IPS-NIHi7 (cell line): Measurements from ENCODE around the gene RNASE9.
A peak's percentile ranks its signal among the peaks of the same experiment; 100 is the strongest.
"Not testable (repeated sequence)": the region's sequence is repeated elsewhere in the genome, so short reads cannot be mapped to it uniquely, and the experiment has no call there.

ENCODE experiments used
- DNase-seq: peaks from one replicate; pipeline ENCODE4 v3.0.0; 2012; ENCODE audit warnings: mixed read lengths; ENCODE audit errors: extremely low spot score

RNASE9 gene

DNA sequence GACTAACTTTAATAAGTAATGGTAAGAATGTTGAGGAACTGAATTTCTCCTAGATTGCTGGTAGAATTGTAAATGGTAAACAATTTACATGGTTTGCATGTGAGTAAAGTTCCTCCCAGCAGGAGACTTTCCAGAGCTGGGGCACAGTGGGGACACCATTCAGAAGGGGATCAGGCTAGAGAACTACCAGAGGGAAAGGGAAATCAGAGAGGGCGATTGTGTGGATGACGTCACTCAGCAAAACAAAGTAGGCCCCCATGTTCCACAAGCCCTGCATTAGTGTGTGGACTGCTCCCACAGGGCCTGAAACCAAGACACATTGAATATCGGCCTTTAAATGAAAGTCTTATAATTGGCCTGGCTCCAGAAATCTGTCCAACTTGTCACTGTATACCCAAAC is 17.5 kb upstream of the RNASE9 start:
- DNase-seq: peak; percentile 76

GRCh38 chr14:20572382-20572990 is 11.6 kb upstream of the RNASE9 start:
- not testable (repeated sequence) for DNase-seq

DNA sequence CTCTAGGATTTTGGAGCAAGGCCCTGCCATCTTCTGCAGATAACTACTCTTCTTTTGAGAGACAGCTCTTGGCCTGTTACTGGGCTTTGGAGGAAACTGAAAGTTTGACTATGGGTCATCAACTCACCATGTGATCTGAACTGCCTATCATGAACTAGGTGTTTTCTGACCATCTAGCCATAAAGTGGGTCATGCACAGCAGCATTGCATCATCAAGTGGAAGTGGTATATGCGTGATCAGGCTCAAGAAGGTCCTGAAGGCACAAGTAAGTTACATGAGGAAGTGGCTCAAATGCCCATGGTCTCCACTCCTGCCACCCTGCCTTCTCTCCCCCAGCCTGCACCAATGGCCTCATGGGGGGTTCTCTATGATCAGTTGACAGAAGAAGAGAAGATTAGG is 9.9 kb upstream of the RNASE9 start:
- DNase-seq: not testable (repeated sequence)

DNA sequence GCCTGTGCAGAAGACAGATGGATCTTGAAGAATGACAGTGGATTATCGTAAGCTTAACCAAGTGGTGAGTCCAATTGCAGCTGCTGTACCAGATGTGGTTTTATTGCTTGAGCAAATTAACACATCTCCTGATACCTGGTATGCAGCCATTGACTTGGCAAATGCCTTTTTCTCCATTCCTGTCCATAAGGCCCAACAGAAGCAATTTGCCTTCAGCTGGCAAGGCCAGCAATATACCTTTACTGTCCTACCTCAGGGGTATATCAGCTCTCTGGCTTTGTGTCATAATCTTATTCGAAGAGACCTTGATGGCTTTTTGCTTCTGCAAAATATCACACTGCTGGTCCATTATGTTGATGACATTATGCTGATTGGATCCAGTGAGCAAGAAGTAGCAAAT is 9.0 kb upstream of the RNASE9 start:
- DNase-seq: not testable (repeated sequence)

GRCh38 chr14:20569066-20569465 is 8.2 kb upstream of the RNASE9 start:
- DNase-seq: no peak

DNA sequence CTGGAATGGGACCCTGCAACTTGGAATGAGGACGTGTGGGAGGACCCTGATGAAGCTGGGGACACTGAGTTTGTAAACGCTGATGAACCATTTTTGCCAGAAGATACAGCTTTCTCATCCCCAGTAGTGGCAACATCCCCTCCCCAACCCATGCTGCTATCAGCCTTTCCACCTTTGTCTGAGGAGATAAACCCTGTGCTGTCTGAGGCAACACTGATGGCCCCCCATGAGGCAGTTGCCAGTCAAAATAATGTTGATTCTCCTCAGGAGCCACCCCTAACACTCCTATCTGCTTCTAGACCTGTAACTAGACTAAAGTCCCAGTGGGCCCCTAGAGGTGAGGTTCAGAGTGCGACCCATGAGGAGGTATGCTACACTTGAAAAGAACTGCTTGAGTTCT is 7.5 kb upstream of the RNASE9 start:
- DNase-seq: no peak

DNA sequence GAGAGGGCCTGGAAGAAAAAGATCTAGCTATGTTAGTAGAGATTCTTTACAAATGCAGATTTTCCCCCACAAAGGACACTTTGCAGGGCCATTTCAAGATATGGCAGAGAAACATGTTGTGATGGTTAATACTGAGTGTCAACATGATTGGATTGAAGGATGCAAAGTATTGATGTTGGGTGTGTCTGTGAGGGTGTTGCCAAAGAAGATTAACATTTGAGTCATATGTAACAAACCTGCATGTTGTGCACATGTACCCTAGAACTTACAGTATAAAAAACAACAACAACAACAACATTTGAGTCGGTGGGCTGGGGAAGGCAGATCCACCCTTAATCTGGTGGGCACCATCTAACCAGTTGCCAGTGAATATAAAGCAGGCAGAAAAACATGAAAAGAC is 6.4 kb upstream of the RNASE9 start:
- not testable (repeated sequence) for DNase-seq

- no peak for DNase-seq
Measured at GRCh38 chr14:20564501-20564997, 3.7 kb upstream of the RNASE9 start.

DNA sequence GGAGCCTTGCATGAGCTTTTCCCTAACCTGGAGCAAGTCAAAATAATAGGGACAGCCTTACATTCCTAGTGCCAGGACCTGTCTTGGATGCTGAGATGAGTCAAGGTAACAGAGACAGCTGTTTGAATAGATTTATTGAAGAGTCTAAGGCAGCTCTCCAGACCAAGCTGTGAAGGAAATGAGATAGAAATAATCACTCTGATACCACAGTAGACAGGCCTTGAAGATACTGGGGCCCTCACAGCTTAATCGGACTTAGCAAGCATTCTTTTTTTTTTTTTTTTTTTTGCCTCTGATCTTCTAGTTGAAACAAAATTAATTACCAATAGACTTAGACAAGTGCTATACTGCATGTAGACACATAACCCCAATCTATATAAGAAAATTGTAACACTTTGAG is 3.1 kb upstream of the RNASE9 start:
- DNase-seq: no peak

GRCh38 chr14:20559461-20559904 is 1.4 kb downstream of the RNASE9 start:
- DNase-seq: peak; percentile 27

DNA sequence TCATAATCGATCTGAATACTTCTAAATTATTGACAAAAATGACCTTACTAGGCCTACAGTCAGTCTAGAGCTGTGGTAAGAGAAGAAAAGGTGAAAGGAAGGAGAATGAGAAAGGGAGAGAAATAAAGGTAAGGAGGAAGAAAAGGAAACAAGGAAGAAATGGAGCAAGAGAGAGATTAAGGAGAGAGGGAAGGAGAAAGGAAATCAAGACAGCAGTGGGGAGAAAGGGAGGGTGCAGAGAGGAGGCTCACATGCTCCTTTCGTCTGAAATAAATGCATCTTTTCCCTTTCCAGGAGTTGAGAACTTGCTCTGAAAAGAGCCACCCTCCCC is 3.7 kb downstream of the RNASE9 start:
- no peak for DNase-seq

DNA sequence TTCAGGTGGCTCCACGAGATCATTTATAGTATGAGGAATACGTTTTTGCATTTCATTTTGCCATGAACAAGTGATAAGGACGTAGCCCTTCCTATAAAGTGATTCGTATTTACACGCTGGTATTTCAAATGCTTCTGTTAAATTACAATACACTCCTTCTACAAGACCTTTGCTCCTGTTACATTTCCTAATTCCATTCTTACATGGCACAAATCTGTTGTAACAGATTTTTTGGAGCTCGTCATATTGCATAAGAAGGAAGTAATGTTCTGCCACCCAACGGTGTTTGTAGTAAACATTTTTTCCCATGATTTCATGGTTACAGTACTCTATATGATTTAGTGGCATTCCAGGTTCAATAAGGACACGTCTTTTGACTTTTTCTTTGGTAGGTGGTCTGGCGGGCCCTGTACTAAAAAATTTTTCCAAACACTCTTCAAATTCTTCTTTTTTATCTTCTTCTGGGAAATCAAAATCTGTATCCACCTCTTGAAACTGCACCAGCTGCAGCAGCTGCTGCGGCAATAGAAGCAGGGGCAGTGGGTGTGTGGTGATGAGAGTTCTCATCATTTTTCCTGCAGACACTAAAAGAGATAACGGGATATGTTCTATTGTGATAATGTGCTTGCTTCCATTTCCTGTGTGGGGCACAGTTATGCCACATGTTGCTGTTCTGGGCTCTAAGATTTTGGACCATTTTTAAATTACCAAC is 4.2 kb downstream of the RNASE9 start:
- no peak for DNase-seq

- no peak for DNase-seq
Measured at GRCh38 chr14:20555845-20556244, 5.0 kb downstream of the RNASE9 start.

DNA sequence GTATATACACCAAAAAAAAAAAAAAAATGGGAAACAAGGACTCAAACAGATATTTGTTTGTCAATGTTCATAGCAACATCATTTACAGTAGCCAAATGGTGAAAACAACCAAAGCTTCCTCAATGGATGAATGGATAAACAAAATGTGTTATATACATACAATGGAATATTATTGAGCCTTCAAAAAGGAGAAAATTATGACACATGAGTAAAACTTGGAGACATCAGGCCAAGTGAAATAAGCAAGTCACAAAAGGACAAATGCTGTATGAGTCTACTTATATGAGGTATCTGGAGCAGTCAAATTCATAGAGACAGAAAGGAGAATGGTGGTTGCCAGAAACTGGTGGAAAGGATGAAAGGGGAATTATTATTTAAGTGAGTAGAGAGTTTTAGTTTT is 7.8 kb downstream of the RNASE9 start:
- DNase-seq: no peak

DNA sequence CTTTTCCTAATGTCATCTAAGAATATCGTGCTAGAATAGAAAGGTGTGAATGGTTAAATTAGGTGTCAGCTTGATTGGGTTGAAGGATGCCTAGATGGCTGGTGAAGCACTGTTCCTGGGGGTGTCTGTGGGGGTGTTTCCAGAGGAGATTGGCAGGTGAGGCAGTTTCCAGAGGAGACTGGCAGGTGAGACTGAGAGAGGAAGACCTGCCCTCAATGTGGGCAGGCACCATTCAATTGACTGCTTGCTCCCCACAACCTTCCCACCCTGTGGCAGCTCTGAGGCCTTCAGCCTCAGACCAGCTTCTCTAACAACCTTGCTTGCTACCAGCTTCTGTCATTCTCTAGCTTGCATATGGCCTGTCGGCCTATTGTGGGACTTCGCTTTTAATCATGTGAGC is 9.2 kb downstream of the RNASE9 start:
- DNase-seq: no peak

- DNase-seq: no peak
Measured at GRCh38 chr14:20550926-20551325, 9.9 kb downstream of the RNASE9 start.

GRCh38 chr14:20548414-20549158 is 12.3 kb downstream of the RNASE9 start:
- DNase-seq: no peak

GRCh38 chr14:20546877-20547276 is 14.0 kb downstream of the RNASE9 start:
- no peak for DNase-seq

DNA sequence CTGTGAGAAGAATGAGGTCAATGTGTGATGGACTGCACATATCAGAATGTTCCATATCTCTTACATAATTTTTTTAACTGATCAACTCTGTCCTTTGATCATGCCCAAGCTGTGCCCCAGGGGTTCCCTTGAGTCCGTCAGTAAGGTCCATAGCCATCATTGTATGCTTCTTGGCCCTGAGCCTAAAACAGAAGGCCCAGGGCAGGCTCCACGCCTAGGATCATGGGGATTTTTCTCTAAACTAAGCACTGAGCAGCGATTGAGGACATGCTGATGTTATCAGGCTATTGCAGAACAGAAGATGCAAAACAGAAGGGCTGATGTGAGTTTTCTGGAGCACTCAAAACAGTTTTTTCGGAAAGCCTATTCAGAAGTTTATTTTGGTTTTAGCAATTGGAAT is 20.9 kb downstream of the RNASE9 start:
- DNase-seq: no peak

DNA sequence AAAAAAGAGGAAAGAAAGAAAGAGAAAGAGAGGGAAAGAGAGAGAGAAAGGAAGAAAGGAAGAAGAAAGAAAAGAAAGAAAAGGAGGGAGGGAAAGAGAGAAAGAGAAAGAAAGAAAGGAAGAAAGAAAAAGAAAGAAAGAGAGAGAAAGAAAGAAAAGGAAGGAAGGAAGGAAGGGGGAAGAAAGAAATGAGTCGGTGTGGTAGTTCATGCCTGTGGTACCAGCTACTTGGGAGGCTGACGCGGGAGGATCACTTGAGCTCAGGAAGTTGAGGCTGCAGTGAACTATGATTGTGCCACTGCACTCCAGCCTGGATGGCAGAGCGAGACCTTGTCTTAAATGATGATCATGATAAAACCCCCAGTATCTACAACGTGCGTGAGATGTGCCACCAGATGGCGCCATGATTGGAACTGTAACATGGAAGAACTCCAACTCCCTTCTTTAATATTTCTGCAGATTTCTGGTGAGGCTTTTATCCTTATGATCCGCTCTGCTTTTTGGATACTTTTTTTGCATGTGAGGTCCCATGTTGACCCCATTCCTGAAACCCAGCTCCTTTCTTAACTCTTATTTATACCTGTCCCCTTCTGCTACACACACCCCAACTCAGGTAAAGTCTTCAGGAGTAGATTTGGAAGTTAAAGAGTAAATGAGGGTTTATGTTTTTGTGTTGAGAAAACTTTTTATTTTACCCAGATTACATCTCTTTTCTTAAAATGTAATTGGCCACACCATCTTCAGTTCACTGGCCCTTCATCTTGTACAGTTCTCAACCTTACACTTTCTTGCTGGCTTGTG is 29.9 kb downstream of the RNASE9 start:
- peak; percentile 74 for DNase-seq

GRCh38 chr14:20529806-20530205 is 31.0 kb downstream of the RNASE9 start:
- DNase-seq: no peak

- no peak for DNase-seq
Measured at GRCh38 chr14:20524027-20524426, 36.8 kb downstream of the RNASE9 start.
